ENCODE measurements around the gene RILPL2.
"Not testable (repeated sequence)": the region's sequence is repeated elsewhere in the genome, so short reads cannot be mapped to it uniquely, and the experiment has no call there.

The RILPL2 gene

DNA sequence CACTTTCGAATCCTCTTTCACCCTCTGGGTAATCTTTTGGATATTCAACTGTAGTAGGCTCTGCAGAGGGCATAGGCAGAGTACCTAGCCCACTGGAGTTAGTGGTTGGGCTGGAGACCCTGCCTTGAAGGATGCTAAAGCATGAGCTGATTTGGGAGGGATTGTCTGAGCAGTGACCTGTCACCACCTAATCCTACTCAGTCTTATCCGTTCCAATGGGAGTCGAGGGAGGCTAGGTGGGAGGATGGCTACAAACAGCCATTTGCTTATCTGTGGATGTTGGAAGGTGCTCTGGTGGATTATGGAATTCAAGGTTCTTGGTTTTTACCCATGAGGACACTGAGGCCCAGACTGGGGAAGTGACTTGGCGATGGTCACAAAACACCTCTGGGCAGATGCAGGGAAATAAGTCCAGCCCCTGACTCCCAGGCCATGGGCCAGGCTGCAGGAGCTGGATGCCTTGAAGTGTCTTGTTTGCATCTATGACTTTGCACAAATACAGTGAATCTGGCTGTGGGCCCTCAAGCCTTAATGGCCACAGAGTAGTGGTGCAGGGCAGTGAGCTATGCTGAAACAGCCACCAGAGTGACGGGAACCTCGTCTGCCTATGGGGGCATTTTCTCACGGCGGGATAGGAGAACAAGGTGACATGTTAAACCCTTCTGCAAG is 48.8 kb downstream of the RILPL2 start:
- no peak for DNase-seq (ENCODE audit: extremely low read depth, low read depth)
- TF ChIP-seq, protein P1, sequence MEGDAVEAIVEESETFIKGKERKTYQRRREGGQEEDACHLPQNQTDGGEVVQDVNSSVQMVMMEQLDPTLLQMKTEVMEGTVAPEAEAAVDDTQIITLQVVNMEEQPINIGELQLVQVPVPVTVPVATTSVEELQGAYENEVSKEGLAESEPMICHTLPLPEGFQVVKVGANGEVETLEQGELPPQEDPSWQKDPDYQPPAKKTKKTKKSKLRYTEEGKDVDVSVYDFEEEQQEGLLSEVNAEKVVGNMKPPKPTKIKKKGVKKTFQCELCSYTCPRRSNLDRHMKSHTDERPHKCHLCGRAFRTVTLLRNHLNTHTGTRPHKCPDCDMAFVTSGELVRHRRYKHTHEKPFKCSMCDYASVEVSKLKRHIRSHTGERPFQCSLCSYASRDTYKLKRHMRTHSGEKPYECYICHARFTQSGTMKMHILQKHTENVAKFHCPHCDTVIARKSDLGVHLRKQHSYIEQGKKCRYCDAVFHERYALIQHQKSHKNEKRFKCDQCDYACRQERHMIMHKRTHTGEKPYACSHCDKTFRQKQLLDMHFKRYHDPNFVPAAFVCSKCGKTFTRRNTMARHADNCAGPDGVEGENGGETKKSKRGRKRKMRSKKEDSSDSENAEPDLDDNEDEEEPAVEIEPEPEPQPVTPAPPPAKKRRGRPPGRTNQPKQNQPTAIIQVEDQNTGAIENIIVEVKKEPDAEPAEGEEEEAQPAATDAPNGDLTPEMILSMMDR (IDR thresholded peaks at IDR 0.05; ENCODE audit: low read depth, low read length, missing control alignments) = no peak
- H3K4me3 ChIP-seq (replicated peaks; ENCODE audit: low read depth, low read length) = peak overlapping the region; percentile 51

- DNase-seq (ENCODE audit: extremely low read depth, low read depth); H3K4me3 ChIP-seq (replicated peaks; ENCODE audit: low read depth, low read length): not testable (repeated sequence)
Observed at GRCh38 chr12:123385536-123385935, 50.9 kb downstream of the RILPL2 start.

GRCh38 chr12:123384994-123385376 is 51.5 kb downstream of the RILPL2 start:
- DNase-seq (ENCODE audit: extremely low read depth, low read depth) = no peak
- TF ChIP-seq, protein P1 (IDR thresholded peaks at IDR 0.05; ENCODE audit: low read depth, low read length, missing control alignments) = no peak

GRCh38 chr12:123384318-123384993 is 52.0 kb downstream of the RILPL2 start:
- H3K4me3 ChIP-seq (replicated peaks; ENCODE audit: low read depth, low read length) = peak overlapping the region; percentile 92
- DNase-seq (ENCODE audit: extremely low read depth, low read depth) = no peak
- TF ChIP-seq, protein P1 (IDR thresholded peaks at IDR 0.05; ENCODE audit: low read depth, low read length, missing control alignments) = no peak

More at GRCh38 chr12:123384994-123385376, 51.5 kb downstream of the RILPL2 start:
- H3K4me3 ChIP-seq (replicated peaks; ENCODE audit: low read depth, low read length) = peak overlapping the region; percentile 92

DNA sequence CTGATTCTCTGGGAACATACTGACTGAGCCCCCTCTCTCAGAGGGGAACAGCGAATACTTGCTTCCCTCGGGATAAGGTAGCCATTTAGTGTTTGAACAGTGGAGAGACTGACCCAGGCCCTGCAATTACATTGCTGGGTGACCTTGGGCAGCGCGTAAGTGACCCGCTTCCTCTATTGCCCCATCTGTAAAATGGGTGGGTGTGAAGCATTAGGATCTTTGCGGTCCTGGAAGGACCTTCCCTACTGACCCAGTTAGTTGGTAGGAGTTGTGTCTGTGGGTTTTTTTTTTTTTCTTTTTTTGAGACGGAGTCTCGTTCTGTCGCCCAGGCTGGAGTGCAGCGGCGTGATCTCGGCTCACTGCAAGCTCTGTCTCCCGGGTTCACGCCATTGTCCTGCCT is 53.8 kb downstream of the RILPL2 start:
- DNase-seq (ENCODE audit: extremely low read depth, low read depth) = no peak
- TF ChIP-seq, protein P1 (IDR thresholded peaks at IDR 0.05; ENCODE audit: low read depth, low read length, missing control alignments) = no peak
- H3K4me3 ChIP-seq (replicated peaks; ENCODE audit: low read depth, low read length) = no peak overlapping the region

DNA sequence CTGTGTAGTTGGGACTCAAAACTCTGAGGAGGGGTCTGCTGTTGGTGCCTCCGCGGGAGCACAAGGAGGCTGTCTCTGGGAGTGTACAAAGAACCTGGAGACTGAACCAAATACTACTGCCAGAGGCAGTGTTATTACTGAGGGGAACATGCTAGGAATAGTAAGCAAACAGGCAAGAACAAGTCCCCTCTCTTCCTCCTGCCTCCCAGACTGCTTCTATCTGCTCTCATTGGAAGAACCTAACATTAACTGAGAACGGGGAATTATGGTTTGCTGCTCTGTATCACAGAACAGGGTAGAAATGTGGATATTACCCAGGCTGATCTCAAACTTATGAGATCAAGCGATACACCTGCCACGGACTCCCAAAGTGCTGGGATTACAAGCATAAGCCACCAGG is 57.1 kb downstream of the RILPL2 start:
- no peak overlapping the region for H3K4me3 ChIP-seq (replicated peaks; ENCODE audit: low read depth, low read length)
- TF ChIP-seq, protein P1 (IDR thresholded peaks at IDR 0.05; ENCODE audit: low read depth, low read length, missing control alignments) = no peak
- DNase-seq (ENCODE audit: extremely low read depth, low read depth) = no peak

GRCh38 chr12:123372415-123372814 is 64.1 kb downstream of the RILPL2 start:
- not testable (repeated sequence) for DNase-seq (ENCODE audit: extremely low read depth, low read depth); H3K4me3 ChIP-seq (replicated peaks; ENCODE audit: low read depth, low read length)

DNA sequence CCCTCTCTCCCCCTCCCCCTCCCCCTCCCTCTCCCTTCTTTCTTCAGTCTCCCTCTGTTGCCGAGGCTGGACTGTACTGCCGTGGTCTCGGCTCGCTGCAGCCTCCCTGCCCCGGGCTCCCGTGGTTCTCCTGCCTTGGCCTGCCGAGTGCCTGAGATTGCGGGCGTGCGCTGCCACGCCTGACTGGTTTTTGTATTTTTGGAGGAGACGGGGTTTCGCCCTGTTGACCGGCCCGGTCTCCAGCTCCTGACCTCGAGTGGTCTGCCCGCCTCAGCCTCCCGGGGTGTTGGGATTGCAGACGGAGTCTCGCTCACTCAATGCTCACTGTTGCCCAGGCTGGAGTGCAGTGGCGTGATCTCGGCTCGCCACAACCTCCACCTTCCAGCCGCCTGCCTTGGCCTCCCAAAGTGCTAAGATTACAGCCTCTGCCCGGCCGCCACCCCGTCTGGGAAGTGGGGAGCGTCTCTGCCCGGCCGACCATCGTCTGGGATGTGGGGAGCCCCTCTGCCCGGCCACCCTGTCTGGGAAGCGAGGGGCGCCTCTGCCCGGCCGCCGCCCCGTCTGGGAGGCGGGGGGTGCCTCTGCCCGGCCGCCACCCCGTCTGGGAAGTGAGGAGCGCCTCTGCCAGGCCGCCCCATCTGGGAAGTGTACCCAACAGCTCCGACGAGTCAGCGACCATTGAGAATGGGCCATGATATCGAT is 64.7 kb downstream of the RILPL2 start:
- H3K4me3 ChIP-seq (replicated peaks; ENCODE audit: low read depth, low read length); DNase-seq (ENCODE audit: extremely low read depth, low read depth): not testable (repeated sequence)
